HG03575 (cell line): ENCODE results near the gene SHROOM3.

Source experiments
- ATAC-seq: cut with Tn5 transposase; IDR thresholded peaks from one replicate; pipeline ENCODE4 v1.9.1; 2021; ENCODE audit not compliant: unreplicated experiment, insufficient number of reproducible peaks, low FRiP score; ENCODE audit errors: extremely low read depth

The SHROOM3 gene

GRCh38 chr4:76765473-76766183, 330.6 kb downstream of the SHROOM3 start:
- ATAC-seq, result no peak

GRCh38 chr4:76767983-76768382, 333.0 kb downstream of the SHROOM3 start:
- no peak for ATAC-seq

GRCh38 chr4:76772498-76773106, 337.6 kb downstream of the SHROOM3 start:
- ATAC-seq, result no peak

GRCh38 chr4:76773766-76774165, 338.7 kb downstream of the SHROOM3 start:
- ATAC-seq, result no peak

- no peak for ATAC-seq
Observed at GRCh38 chr4:76779740-76780459, 344.9 kb downstream of the SHROOM3 start.

- no peak for ATAC-seq
Observed at GRCh38 chr4:76780781-76781697, 346.0 kb downstream of the SHROOM3 start.

- no peak for ATAC-seq
Observed at GRCh38 chr4:76781698-76782595, 346.9 kb downstream of the SHROOM3 start.

- no peak for ATAC-seq
Observed at GRCh38 chr4:76782837-76783236, 347.8 kb downstream of the SHROOM3 start.

- ATAC-seq, result no peak
Observed at GRCh38 chr4:76783836-76784235, 348.8 kb downstream of the SHROOM3 start.

- ATAC-seq, result no peak
Observed at GRCh38 chr4:76784237-76784636, 349.2 kb downstream of the SHROOM3 start.

- ATAC-seq, result no peak
Observed at GRCh38 chr4:76787898-76788297, 352.9 kb downstream of the SHROOM3 start.

GRCh38 chr4:76790377-76790776, 355.3 kb downstream of the SHROOM3 start:
- no peak for ATAC-seq

- no peak for ATAC-seq
Observed at GRCh38 chr4:76791479-76791878, 356.4 kb downstream of the SHROOM3 start.

GRCh38 chr4:76792418-76792817, 357.4 kb downstream of the SHROOM3 start:
- no peak for ATAC-seq

- no peak for ATAC-seq
Observed at GRCh38 chr4:76795243-76795642, 360.2 kb downstream of the SHROOM3 start.

GRCh38 chr4:76799140-76799539, 364.1 kb downstream of the SHROOM3 start:
- no peak for ATAC-seq

GRCh38 chr4:76799718-76800117, 364.7 kb downstream of the SHROOM3 start:
- ATAC-seq, result no peak

GRCh38 chr4:76800902-76801301, 365.9 kb downstream of the SHROOM3 start:
- ATAC-seq, result no peak
